Neuronal stem cell (in vitro differentiated cells): ENCODE measurements around the gene CIC.
A peak's percentile ranks its signal among the peaks of the same experiment; 100 is the strongest.

Experiments used
- DNase-seq: peaks from one replicate; pipeline ENCODE4 v3.0.0-alpha.2; 2013; ENCODE audit warnings: low spot score
- H2AFZ ChIP-seq: one replicate; pipeline ENCODE4 v1.6.1; 2013; ENCODE audit warnings: mild to moderate bottlenecking, low read length, inconsistent platforms
- H2AK5ac ChIP-seq: 2 replicates; pipeline ENCODE4 v1.6.1; 2013; ENCODE audit warnings: low read depth, mild to moderate bottlenecking, inconsistent platforms, low read length, moderate library complexity, mixed read lengths
- H2BK120ac ChIP-seq: 2 replicates; pipeline ENCODE4 v1.6.1; 2013; ENCODE audit warnings: low read depth, mild to moderate bottlenecking, inconsistent platforms, low read length, moderate library complexity, mixed read lengths
- H2BK12ac ChIP-seq: one replicate; pipeline ENCODE4 v1.6.1; 2013; ENCODE audit warnings: low read length, inconsistent platforms
- H2BK15ac ChIP-seq: 2 replicates; pipeline ENCODE4 v1.6.1; 2013; ENCODE audit warnings: mild to moderate bottlenecking, low read length, inconsistent platforms, mixed read lengths
- H2BK5ac ChIP-seq: one replicate; pipeline ENCODE4 v1.6.1; 2013; ENCODE audit warnings: inconsistent platforms, mild to moderate bottlenecking, low read length, moderate library complexity
- H3K14ac ChIP-seq: one replicate; pipeline ENCODE4 v1.6.1; 2013; ENCODE audit warnings: low read length, inconsistent platforms
- H3K18ac ChIP-seq: 2 replicates; pipeline ENCODE4 v1.6.1; 2013; ENCODE audit warnings: low read length, inconsistent platforms
- H3K23ac ChIP-seq: 2 replicates; pipeline ENCODE4 v1.6.1; 2013; ENCODE audit warnings: low read depth, mild to moderate bottlenecking, mixed read lengths, low read length, inconsistent platforms; ENCODE audit not compliant: poor library complexity
- H3K27ac ChIP-seq: replicated peaks from 3 replicates; pipeline ENCODE4 v1.5.1; 2013; ENCODE audit warnings: low read length, inconsistent platforms
- H3K27me3 ChIP-seq, 3 experiments: 2 replicates each; pipeline ENCODE4 v1.6.1; 2013; ENCODE audit warnings: low read length in 3 of 3, mild to moderate bottlenecking in 2 of 3, inconsistent platforms in 1 of 3, low read depth in 1 of 3, mixed read lengths in 1 of 3, moderate library complexity in 1 of 3; ENCODE audit not compliant: control insufficient read depth in 3 of 3, insufficient read depth in 3 of 3
- H3K36me3 ChIP-seq, 2 donors: replicated peaks in 1 of 2; 2 replicates each; pipeline ENCODE4 v1.6.1; 2013; ENCODE audit warnings: low read length in 2 of 2; ENCODE audit not compliant: control insufficient read depth in 2 of 2, insufficient read depth in 2 of 2
- H3K4ac ChIP-seq: 2 replicates; pipeline ENCODE4 v1.6.1; 2013; ENCODE audit warnings: inconsistent platforms, mild to moderate bottlenecking, low read length, moderate library complexity
- H3K4me1 ChIP-seq, 2 donors: 1 replicate in 1 of 2; 2 replicates in 1 of 2; pipeline ENCODE4 v1.6.1; 2013; ENCODE audit warnings: low read length in 2 of 2, low read depth in 1 of 2; ENCODE audit not compliant: control insufficient read depth in 2 of 2, insufficient read depth in 1 of 2
- H3K4me2 ChIP-seq: one replicate; pipeline ENCODE4 v1.6.1; 2013; ENCODE audit warnings: mild to moderate bottlenecking, low read length, inconsistent platforms; ENCODE audit not compliant: insufficient read depth, poor library complexity, severe bottlenecking
- H3K4me3 ChIP-seq, 2 donors: 2 replicates each; pipeline ENCODE4 v1.5.1; 2013; ENCODE audit warnings: low read length in 2 of 2, mild to moderate bottlenecking in 2 of 2, inconsistent platforms in 1 of 2, moderate library complexity in 1 of 2
- H3K79me1 ChIP-seq: one replicate; pipeline ENCODE4 v1.6.1; 2013; ENCODE audit warnings: low read depth, mild to moderate bottlenecking, inconsistent platforms, low read length, moderate library complexity
- H3K9ac ChIP-seq: one replicate; pipeline ENCODE4 v1.6.1; 2013; ENCODE audit warnings: mild to moderate bottlenecking, low read depth, low read length, inconsistent platforms; ENCODE audit not compliant: poor library complexity
- H3K9me3 ChIP-seq, 2 donors: replicated peaks in 1 of 2; 2 replicates each; pipeline versions ENCODE3 to v1.6.1; 2013; ENCODE audit warnings: low read length in 2 of 2, mild to moderate bottlenecking in 2 of 2, inconsistent platforms in 1 of 2, low read depth in 1 of 2, mixed read lengths in 1 of 2, moderate library complexity in 1 of 2; ENCODE audit not compliant: control insufficient read depth in 2 of 2, insufficient read depth in 1 of 2
- H4K8ac ChIP-seq: one replicate; pipeline ENCODE4 v1.6.1; 2013; ENCODE audit warnings: low read depth, mild to moderate bottlenecking, inconsistent platforms, low read length, moderate library complexity
- H4K91ac ChIP-seq: one replicate; pipeline ENCODE4 v1.6.1; 2013; ENCODE audit warnings: low read length, low read depth, mild to moderate bottlenecking, inconsistent platforms; ENCODE audit not compliant: poor library complexity
- WGBS, 2 donors: extraction: QIAGEN DNeasy Blood & Tissue Kit; methylation state at CpG; one replicate each; pipeline ENCODE4 v1.1.7; 2013; ENCODE audit warnings: missing lambda C conversion rate in 2 of 2, mixed read lengths in 1 of 2; ENCODE audit not compliant: insufficient read length in 2 of 2, insufficient replicate concordance in 1 of 2; ENCODE audit errors: extremely low coverage in 2 of 2; 5-methylcytosine and 5-hydroxymethylcytosine counted together

The CIC gene

GRCh38 chr19:42324655-42325307 is 55.7 kb downstream of the CIC start:
- Histone ChIP-seq H3K79me1 (peaks cover 7% of the 10 kb centered on the region), H3K4me1 (peaks cover 3 to 9% of the 10 kb centered on the region in 2 donors), H3K36me3 (no peaks in the 10 kb centered on the region), H3K27ac (no peak overlapping the region), H3K23ac (no peak overlapping the region), H3K4me2 (peak overlapping the region; percentile 51), H3K4me3 (peak overlapping the region; percentile 17 to 20), H2BK5ac (no peak overlapping the region), H4K8ac (no peak overlapping the region), H2BK15ac (no peak overlapping the region), H2AFZ (peak overlapping the region; percentile 90), H2BK12ac (no peak overlapping the region), H2AK5ac (peak overlapping the region; percentile 96), H3K18ac (peak overlapping the region; percentile 65), H4K91ac (no peak overlapping the region), H3K14ac (no peak overlapping the region), H3K27me3 (peaks cover 4 to 37% (median 14%) of the 10 kb centered on the region in 3 experiments), H3K4ac (no peak overlapping the region), H3K9me3 (no peaks in the 10 kb centered on the region), H3K9ac (no peak overlapping the region), H2BK120ac (no peak overlapping the region)
- no peak for DNase-seq
- no CpG with 5 or more reads among the region's 38 CpGs for WGBS, 2 donors

- Histone ChIP-seq H3K14ac (no peak within 1 kb of the TSS), H3K4me1 (peaks cover 3 to 9% of the 10 kb centered on the region in 2 donors), H4K8ac (no peak within 1 kb of the TSS), H2BK120ac (no peak within 1 kb of the TSS), H3K27ac (no peak within 1 kb of the TSS), H3K4ac (no peak within 1 kb of the TSS), H3K36me3 (no peaks in the 10 kb centered on the region), H2BK15ac (peak within 1 kb of the TSS; percentile 71), H2BK12ac (no peak within 1 kb of the TSS), H3K23ac (peak within 1 kb of the TSS; percentile 98), H3K9me3 (no peaks in the 10 kb centered on the region), H3K27me3 (peaks cover 4 to 33% (median 14%) of the 10 kb centered on the region in 3 experiments), H3K79me1 (peaks cover 7% of the 10 kb centered on the region), H3K4me2 (peak within 1 kb of the TSS; percentile 91), H2AK5ac (peak within 1 kb of the TSS; percentile 96), H2AFZ (peak within 1 kb of the TSS; percentile 93), H3K9ac (peak within 1 kb of the TSS; percentile 85), H3K18ac (peak within 1 kb of the TSS; percentile 93), H4K91ac (no peak within 1 kb of the TSS), H3K4me3 (peak within 1 kb of the TSS; percentile 88 to 95), H2BK5ac (peak within 1 kb of the TSS; percentile 87)
- peak; percentile 98 for DNase-seq
- no CpG with 5 or more reads among the region's 45 CpGs for WGBS, 2 donors
These were observed 56.4 kb downstream of the CIC start, which contains the start of gene MEGF8 for GRCh38 chr19:42325308-42325895. MEGF8 (plus strand) TSS chr19:42325635; CDS start chr19:42326244, 609 bp downstream.

- Histone ChIP-seq H2BK5ac (peak overlapping the region; percentile 87), H4K8ac (no peak overlapping the region), H3K27ac (no peak overlapping the region), H2BK120ac (no peak overlapping the region), H3K18ac (peak overlapping the region; percentile 93), H3K4me3 (peak overlapping the region; percentile 88 to 95), H3K9me3 (no peaks in the 10 kb centered on the region), H3K36me3 (no peaks in the 10 kb centered on the region), H3K4me1 (peaks cover 3 to 9% of the 10 kb centered on the region in 2 donors), H3K4ac (no peak overlapping the region), H3K9ac (peak overlapping the region; percentile 85), H2BK15ac (peak overlapping the region; percentile 71), H2AFZ (peak overlapping the region; percentile 93), H2AK5ac (peak overlapping the region; percentile 68), H3K4me2 (peak overlapping the region; percentile 91), H3K79me1 (peaks cover 10% of the 10 kb centered on the region), H3K23ac (peak overlapping the region; percentile 98), H2BK12ac (no peak overlapping the region), H3K14ac (no peak overlapping the region), H4K91ac (no peak overlapping the region), H3K27me3 (peaks cover 4 to 31% (median 14%) of the 10 kb centered on the region in 3 experiments)
- no CpG with 5 or more reads among the region's 37 CpGs for WGBS, 2 donors
- DNase-seq = no peak
These were observed 57.1 kb downstream of the CIC start for GRCh38 chr19:42325896-42326771.

- no peak overlapping the region for H3K14ac ChIP-seq
- no peak overlapping the region for H3K4me2 ChIP-seq
- H3K36me3 ChIP-seq = no peaks in the 10 kb centered on the region
These were observed 57.9 kb downstream of the CIC start for GRCh38 chr19:42326969-42327368.

More at GRCh38 chr19:42326969-42327368, 57.9 kb downstream of the CIC start:
- H2BK120ac ChIP-seq = no peak overlapping the region
- no peak overlapping the region for H3K27ac ChIP-seq
- H2AFZ ChIP-seq = no peak overlapping the region
- no peak overlapping the region for H3K18ac ChIP-seq
- DNase-seq = no peak
- H2AK5ac ChIP-seq = no peak overlapping the region
- H3K4me3 ChIP-seq = peak overlapping the region in 1 of 2 donors; percentile 95
- H3K27me3 ChIP-seq = peaks cover 4 to 28% (median 12%) of the 10 kb centered on the region in 3 experiments
- no peaks in the 10 kb centered on the region for H3K9me3 ChIP-seq
- H2BK15ac ChIP-seq = no peak overlapping the region
- H4K8ac ChIP-seq = no peak overlapping the region
- peaks cover 12% of the 10 kb centered on the region for H3K79me1 ChIP-seq
- H3K9ac ChIP-seq = no peak overlapping the region
- H2BK12ac ChIP-seq = no peak overlapping the region
- H4K91ac ChIP-seq = no peak overlapping the region
- no peak overlapping the region for H2BK5ac ChIP-seq
- H3K4me1 ChIP-seq = peaks cover 3 to 9% of the 10 kb centered on the region in 2 donors
- no peak overlapping the region for H3K23ac ChIP-seq
- H3K4ac ChIP-seq = no peak overlapping the region
